ENCODE data around the gene STAT3.
"Not testable (repeated sequence)": the region's sequence is repeated elsewhere in the genome, so short reads cannot be mapped to it uniquely, and the experiment has no call there.

STAT3 gene

GRCh38 chr17:42378959-42379594 lies 9.2 kb downstream of the STAT3 start:
- DNase-seq = no peak

GRCh38 chr17:42378359-42378958 lies 9.8 kb downstream of the STAT3 start:
- DNase-seq = no peak

- no peak for DNase-seq
These were observed 14.3 kb downstream of the STAT3 start for GRCh38 chr17:42373896-42374295.

- DNase-seq = no peak
These were observed 16.1 kb downstream of the STAT3 start for GRCh38 chr17:42372142-42372541.

GRCh38 chr17:42368797-42369561 lies 19.3 kb downstream of the STAT3 start:
- DNase-seq = not testable (repeated sequence)

- DNase-seq = not testable (repeated sequence)
These were observed 19.9 kb downstream of the STAT3 start for GRCh38 chr17:42368310-42368709.

GRCh38 chr17:42366176-42367023 lies 21.8 kb downstream of the STAT3 start:
- DNase-seq = not testable (repeated sequence)

GRCh38 chr17:42365136-42365535 lies 23.1 kb downstream of the STAT3 start:
- no peak for DNase-seq

GRCh38 chr17:42363767-42364585 lies 24.3 kb downstream of the STAT3 start:
- DNase-seq = no peak

- DNase-seq = no peak
These were observed 25.0 kb downstream of the STAT3 start for GRCh38 chr17:42363231-42363630.

GRCh38 chr17:42362245-42362961 lies 25.8 kb downstream of the STAT3 start:
- DNase-seq = no peak

GRCh38 chr17:42361781-42362186 lies 26.5 kb downstream of the STAT3 start:
- DNase-seq = no peak

GRCh38 chr17:42360388-42360787 lies 27.9 kb downstream of the STAT3 start:
- not testable (repeated sequence) for DNase-seq

- no peak for DNase-seq
These were observed 29.1 kb downstream of the STAT3 start for GRCh38 chr17:42359133-42359532.

GRCh38 chr17:42358434-42358833 lies 29.8 kb downstream of the STAT3 start:
- no peak for DNase-seq

GRCh38 chr17:42354956-42355843 lies 33.0 kb downstream of the STAT3 start:
- DNase-seq = no peak

- no peak for DNase-seq
These were observed 40.1 kb downstream of the STAT3 start for GRCh38 chr17:42348104-42348503.

GRCh38 chr17:42347606-42348005 lies 40.6 kb downstream of the STAT3 start:
- DNase-seq = no peak

- DNase-seq = no peak
These were observed 41.0 kb downstream of the STAT3 start for GRCh38 chr17:42347198-42347597.

GRCh38 chr17:42346481-42346880 lies 41.8 kb downstream of the STAT3 start:
- DNase-seq = no peak

All from NCI-H1930 (cell line).